HepG2 (cell line): Measurements from ENCODE around the gene RNLS. TPM values are rescaled to one million over a fixed set of nuclear protein-coding genes. Genes with fewer than 3 reads are reported as not detected.

ENCODE experiments used
- CCAR2 ChIP-seq: fragments of 200-400 bp; formaldehyde crosslinking; optimal IDR thresholded peaks from 2 replicates; pipeline ENCODE3; 2018; ENCODE audit warnings: low read depth, mild to moderate bottlenecking, low read length, moderate library complexity
- JUN ChIP-seq: sonication (generic); formaldehyde crosslinking; IDR thresholded peaks from 2 replicates; pipeline ENCODE4 v1.4.0; 2020; ENCODE audit warnings: mild to moderate bottlenecking, missing genetic modification reagents
- MAFG ChIP-seq: sonication (generic); formaldehyde crosslinking; IDR thresholded peaks from 2 replicates; pipeline ENCODE4 v1.5.1; 2020; ENCODE audit warnings: mild to moderate bottlenecking, missing genetic modification reagents
- MED13 ChIP-seq: sonication (generic); formaldehyde crosslinking; IDR thresholded peaks from 2 replicates; pipeline ENCODE4 v1.5.0; 2020; ENCODE audit warnings: missing genetic modification reagents
- PHF20 ChIP-seq: sonication (generic); formaldehyde crosslinking; IDR thresholded peaks from 2 replicates; pipeline ENCODE4 v1.5.0; 2020; ENCODE audit warnings: mild to moderate bottlenecking, missing genetic modification reagents
- POGK ChIP-seq: sonication (generic); formaldehyde crosslinking; conservative IDR thresholded peaks from 2 replicates; pipeline ENCODE4 v1.8.0; 2022; ENCODE audit warnings: mild to moderate bottlenecking, moderate library complexity, missing genetic modification reagents
- TRAFD1 ChIP-seq: sonication (generic); formaldehyde crosslinking; IDR thresholded peaks from 2 replicates; pipeline ENCODE4 v1.5.1; 2020; ENCODE audit warnings: missing genetic modification reagents, mild to moderate bottlenecking, borderline replicate concordance
- XBP1 ChIP-seq: sonication (generic); formaldehyde crosslinking; IDR thresholded peaks from 2 replicates; pipeline ENCODE4 v1.5.0; 2020; ENCODE audit warnings: missing genetic modification reagents
- ZNF280B ChIP-seq: sonication (generic); formaldehyde crosslinking; IDR thresholded peaks from 2 replicates; pipeline ENCODE4 v1.5.0; 2020; ENCODE audit warnings: missing genetic modification reagents, mild to moderate bottlenecking, borderline replicate concordance
- ZNF609 ChIP-seq: sonication (generic); formaldehyde crosslinking; IDR thresholded peaks from 2 replicates; pipeline ENCODE4 v1.4.0; 2020; ENCODE audit warnings: mild to moderate bottlenecking, missing genetic modification reagents, borderline replicate concordance
- ZNF720 ChIP-seq: sonication (generic); formaldehyde crosslinking; IDR thresholded peaks from 2 replicates; pipeline ENCODE4 v1.4.0; 2020; ENCODE audit warnings: missing genetic modification reagents
- ZNF816 ChIP-seq: sonication (generic); formaldehyde crosslinking; IDR thresholded peaks from 2 replicates; pipeline ENCODE4 v1.8.0; 2022; ENCODE audit warnings: missing genetic modification reagents, mild to moderate bottlenecking, borderline replicate concordance
- polyA plus RNA-seq, 8 experiments: library from polyadenylated mRNA; depleted of rRNA in 3 of 8; stranded (reverse) in 7 of 8; unstranded in 1 of 8; fragments of >200 nt; fragmentation: Illumina TruSeq in 4 of 8; extraction: Trizol in 4 of 8; gene quantifications; 2 replicates each; pipeline versions ENCODE4 v1.2.1 to v1.2.3, GENCODE V29; 2011 to 2016; ENCODE audit warnings: low read depth in 4 of 8, missing spikeins in 1 of 8, mixed read lengths in 1 of 8; ENCODE audit not compliant: insufficient read depth in 1 of 8
- total RNA-seq, 5 experiments: library from RNA; depleted of rRNA; stranded (reverse); fragments of >200 nt; fragmentation: Illumina TruSeq; extraction: Trizol; gene quantifications; 2 replicates each; pipeline ENCODE4 v1.2.3, GENCODE V29; 2016; ENCODE audit warnings: low read depth in 1 of 5

RNLS gene
- total and polyA plus RNA-seq, 2 of the 13 experiments (the other 11 are each of a cell fraction or from before 2014, with no cell fraction given): not detected

GRCh38 chr10:88592381-88592780 is 9.3 kb upstream of the RNLS start (continued):
- TF ChIP-seq ZNF609 (no peak), MED13 (CRISPR knock-in tag) (no peak), MAFG (no peak), POGK (CRISPR knock-in tag) (no peak), TRAFD1 (no peak), XBP1 (CRISPR knock-in tag) (no peak), ZNF280B (CRISPR knock-in tag) (no peak), ZNF720 (CRISPR knock-in tag) (no peak), JUN (CRISPR knock-in tag) (no peak), ZNF816 (no peak), PHF20 (CRISPR knock-in tag) (no peak), CCAR2 (no peak)
- TF ChIP-seq, all 625 proteins: peak for 0
